Testis (tissue), 2 donors: ENCODE data around the gene SNTG2.

Source experiments
- POLR2A ChIP-seq: fragments of 450-650 bp; IDR thresholded peaks from one replicate; pipeline ENCODE4 v1.6.1; 2017; ENCODE audit warnings: antibody characterized with exemption, mild to moderate bottlenecking, moderate library complexity
- TF ChIP-seq, protein P1 (sequence below), 3 experiments: fragments of 450-650 bp in 2 of 3; fragments of 200-600 bp in 1 of 3; sonication (generic) in 1 of 3; IDR thresholded peaks; one replicate each; pipeline ENCODE4 v1.5.1; 2016 to 2019; ENCODE audit warnings: antibody characterized with exemption in 3 of 3, mild to moderate bottlenecking in 2 of 3, moderate library complexity in 1 of 3

DNA sequence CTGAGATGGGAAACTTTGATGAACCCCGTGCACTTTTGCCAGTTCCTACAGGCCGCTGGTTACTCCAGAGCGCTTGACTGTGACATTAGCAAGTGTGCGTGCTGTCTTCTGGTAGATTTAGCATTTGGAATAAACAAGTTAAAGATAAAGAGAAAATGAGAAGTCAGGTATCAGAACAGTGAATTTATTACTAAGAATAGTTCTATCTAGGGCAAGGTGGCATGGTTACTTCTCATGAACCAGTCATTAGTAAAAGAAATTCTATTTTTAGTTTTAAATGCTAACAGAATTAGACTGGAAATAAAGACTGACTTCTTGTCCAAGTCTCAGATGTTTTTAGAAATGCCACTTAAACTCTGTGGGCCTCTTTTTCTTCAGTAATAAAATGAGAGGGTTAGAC is 258.6 kb downstream of the SNTG2 start:
- TF ChIP-seq POLR2A = no peak
- TF ChIP-seq, protein P1, sequence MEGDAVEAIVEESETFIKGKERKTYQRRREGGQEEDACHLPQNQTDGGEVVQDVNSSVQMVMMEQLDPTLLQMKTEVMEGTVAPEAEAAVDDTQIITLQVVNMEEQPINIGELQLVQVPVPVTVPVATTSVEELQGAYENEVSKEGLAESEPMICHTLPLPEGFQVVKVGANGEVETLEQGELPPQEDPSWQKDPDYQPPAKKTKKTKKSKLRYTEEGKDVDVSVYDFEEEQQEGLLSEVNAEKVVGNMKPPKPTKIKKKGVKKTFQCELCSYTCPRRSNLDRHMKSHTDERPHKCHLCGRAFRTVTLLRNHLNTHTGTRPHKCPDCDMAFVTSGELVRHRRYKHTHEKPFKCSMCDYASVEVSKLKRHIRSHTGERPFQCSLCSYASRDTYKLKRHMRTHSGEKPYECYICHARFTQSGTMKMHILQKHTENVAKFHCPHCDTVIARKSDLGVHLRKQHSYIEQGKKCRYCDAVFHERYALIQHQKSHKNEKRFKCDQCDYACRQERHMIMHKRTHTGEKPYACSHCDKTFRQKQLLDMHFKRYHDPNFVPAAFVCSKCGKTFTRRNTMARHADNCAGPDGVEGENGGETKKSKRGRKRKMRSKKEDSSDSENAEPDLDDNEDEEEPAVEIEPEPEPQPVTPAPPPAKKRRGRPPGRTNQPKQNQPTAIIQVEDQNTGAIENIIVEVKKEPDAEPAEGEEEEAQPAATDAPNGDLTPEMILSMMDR (IDR thresholded peaks at IDR 0.05) = no peak
